Non-pigmented ciliary epithelial cell (primary cell): Measurements from ENCODE around the gene CAMK4.
"Not testable (repeated sequence)": the region's sequence is repeated elsewhere in the genome, so short reads cannot be mapped to it uniquely, and the experiment has no call there.

Experiments used
- DNase-seq: peaks from one replicate; pipeline ENCODE4 v3.0.0-alpha.2; 2010; ENCODE audit warnings: low read depth

CAMK4 gene

DNA sequence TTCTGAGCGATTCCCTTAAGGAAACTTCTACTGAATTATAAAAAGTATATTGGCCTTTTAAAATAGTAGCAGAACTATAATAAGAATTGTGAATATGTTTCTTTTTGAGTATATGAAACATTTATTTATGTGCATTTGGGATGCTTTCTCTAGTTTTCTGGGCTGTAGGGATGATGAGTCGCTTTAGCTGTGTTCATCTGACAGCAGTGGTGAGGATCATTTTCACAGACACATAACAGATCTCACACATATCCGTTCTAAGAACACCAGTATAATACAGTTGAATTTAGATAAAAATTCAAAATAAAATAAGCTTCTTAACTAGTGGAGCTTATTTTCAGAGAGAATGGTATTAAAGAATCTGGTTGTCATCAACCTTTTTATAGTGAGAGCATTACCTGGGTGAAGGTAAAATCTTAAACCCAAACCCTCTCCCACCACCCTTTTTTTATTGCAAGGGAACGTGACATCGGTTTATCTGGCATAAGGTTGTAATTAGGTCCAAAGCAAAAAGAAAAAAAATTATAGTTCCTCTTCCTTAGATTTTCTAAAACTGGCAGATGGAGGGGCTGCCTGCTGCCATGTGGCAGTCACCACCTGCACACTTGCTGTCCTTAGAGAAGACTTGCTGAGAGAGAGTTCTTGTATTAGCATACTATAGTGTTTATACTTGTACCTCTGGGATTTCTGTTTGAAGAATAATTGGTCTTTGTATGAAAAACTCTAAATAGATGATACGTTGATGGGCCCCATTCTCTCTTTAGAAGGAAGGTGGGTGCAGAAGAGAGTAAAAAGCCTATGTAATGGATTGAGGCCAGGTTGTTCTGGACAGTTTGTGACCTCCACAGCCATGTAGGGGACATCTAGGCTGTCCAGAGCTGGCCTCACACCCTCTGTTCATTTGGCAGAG, 86.8 kb downstream of the CAMK4 start:
- no peak for DNase-seq

- DNase-seq: no peak
These were observed 87.5 kb downstream of the CAMK4 start for GRCh38 chr5:111311666-111312065.

GRCh38 chr5:111313017-111313724, 89.0 kb downstream of the CAMK4 start:
- no peak for DNase-seq

GRCh38 chr5:111320953-111321352, 96.8 kb downstream of the CAMK4 start:
- no peak for DNase-seq

- no peak for DNase-seq
These were observed 97.2 kb downstream of the CAMK4 start for GRCh38 chr5:111321376-111321775.

DNA sequence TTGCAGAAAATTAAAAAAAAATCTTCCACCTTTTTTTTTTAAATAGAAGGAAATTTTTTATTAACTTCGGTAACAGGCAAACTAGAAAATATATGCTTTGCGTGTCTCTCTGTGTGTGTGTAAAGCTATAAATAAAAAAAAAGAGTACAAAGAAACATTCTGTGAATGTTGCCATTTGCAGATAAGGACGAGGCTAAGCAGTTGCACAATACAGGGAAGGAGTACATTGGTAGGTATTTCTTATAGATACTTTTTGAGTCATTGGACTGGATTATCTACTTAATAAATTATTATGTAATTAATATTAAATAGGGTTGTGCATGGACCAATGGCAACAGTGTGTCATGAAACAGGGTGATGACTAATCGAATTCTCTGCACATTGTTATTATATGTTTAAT, 102.4 kb downstream of the CAMK4 start:
- DNase-seq: no peak

DNA sequence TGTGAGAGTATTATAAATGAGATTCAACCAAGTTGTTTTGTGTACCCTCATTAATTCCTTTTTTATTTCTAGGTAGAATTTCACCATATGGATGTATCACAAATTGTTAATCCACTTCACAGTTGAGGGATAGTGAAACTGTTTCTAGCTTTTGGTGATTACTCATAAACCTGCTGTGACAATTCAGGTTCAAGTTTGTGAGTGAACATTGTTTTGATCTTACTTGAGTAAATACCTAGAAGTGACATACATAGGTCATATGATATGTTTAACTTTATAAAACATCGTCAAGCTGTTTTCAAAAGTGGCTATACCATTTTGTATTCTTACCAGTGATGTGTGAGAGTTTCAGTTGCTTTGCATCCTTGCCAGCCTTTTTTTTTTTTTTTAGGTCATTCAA, 112.9 kb downstream of the CAMK4 start:
- no peak for DNase-seq

DNA sequence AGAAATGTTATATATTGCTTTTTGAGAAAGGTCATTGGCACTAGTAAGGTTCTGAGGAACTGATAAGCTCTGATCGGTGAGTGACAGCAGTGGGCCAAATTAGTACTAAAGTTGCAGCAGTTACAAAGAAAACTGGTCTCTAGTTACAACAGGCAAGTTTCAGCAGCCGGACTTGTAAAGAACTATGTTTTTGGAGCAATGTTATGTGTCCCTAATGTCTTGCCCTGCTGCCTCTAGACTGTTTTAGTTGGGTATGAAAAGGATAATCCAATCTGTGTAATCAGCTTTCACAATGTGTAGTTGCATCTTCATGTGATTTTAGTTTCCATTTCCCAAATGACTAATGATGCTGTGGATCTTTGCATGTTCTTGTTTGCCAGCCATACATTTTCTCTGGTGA, 113.5 kb downstream of the CAMK4 start:
- no peak for DNase-seq

DNA sequence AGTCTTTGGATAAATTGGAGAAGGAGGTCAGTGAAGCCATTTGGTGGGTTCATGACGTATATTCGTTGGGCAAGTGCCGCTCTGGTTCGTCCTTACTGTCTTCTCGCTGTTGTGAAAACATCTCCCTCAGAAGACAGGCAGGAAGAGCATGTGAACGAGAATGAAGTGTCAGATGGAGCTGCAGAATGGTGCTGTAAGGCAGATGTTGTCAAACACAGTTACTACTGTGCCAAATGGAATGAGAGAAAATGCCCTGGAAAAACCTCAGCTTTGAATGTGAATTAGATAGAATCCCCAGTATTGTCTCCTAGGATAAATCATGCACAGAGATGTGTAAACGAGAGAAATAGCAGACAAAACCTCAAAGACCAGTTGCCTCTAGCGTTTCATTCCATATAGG, 121.5 kb downstream of the CAMK4 start:
- no peak for DNase-seq

- no peak for DNase-seq
These were observed 122.8 kb downstream of the CAMK4 start for GRCh38 chr5:111347021-111347420.

GRCh38 chr5:111348661-111349329, 124.6 kb downstream of the CAMK4 start:
- no peak for DNase-seq

GRCh38 chr5:111349429-111349828, 125.2 kb downstream of the CAMK4 start:
- DNase-seq: no peak

- DNase-seq: no peak
These were observed 128.9 kb downstream of the CAMK4 start for GRCh38 chr5:111353035-111353434.

DNA sequence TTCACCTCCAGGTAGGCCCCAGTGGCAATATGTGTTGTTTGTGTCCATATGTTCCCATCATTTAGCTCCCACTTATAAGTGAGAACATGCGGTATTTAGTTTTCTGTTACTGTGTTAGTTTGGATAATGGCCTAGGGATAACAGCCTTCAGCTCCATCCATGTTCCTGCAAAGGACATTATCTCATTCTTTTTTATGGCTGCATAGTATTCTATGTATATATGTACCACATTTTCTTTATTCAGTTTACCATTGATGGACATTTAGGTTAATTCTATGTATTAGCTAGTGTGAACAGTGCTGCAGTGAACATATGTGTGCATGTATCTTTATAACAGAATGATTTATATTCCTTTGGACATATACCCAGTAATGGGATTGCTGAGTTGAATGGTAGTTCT, 134.5 kb downstream of the CAMK4 start:
- not testable (repeated sequence) for DNase-seq

DNA sequence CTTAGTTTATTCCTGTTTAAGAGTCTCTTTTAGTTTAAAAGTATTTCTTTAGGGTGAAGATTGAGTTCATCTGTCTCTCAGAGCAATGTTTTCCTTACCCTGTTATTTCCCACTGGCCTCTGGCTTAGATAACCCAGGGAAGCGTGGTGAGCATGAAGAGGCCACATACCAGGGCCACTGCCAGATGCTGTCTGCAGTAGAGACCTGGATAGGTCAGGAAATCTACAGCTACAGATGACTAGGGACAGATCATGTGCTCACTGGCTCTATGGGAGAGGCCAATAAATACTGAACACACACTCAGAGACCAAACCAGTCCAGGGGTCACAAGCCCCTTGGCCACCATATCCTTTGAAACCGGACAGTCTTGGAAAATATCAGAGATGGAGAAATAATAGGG, 136.0 kb downstream of the CAMK4 start:
- no peak for DNase-seq

DNA sequence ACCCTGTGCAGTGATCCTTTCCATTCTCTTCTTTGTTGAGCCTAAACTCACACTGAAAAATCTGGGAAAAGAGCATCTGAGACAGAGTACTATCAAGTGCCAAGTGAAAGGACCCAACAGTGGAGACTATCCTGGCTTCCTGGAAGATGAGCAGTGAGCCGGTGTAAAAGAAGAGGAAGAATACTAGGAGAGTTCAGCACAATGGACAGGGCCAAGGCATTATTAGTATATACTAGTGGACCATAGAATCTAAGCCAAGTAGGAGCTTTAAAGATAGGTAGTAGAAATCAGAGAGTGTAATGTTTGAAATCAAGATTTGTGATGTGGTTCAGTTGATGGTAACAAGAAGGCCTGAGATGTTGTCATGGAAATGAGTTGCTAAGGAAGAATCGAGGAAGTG, 140.8 kb downstream of the CAMK4 start:
- DNase-seq: no peak

- no peak for DNase-seq
These were observed 142.2 kb downstream of the CAMK4 start for GRCh38 chr5:111366388-111366787.

DNA sequence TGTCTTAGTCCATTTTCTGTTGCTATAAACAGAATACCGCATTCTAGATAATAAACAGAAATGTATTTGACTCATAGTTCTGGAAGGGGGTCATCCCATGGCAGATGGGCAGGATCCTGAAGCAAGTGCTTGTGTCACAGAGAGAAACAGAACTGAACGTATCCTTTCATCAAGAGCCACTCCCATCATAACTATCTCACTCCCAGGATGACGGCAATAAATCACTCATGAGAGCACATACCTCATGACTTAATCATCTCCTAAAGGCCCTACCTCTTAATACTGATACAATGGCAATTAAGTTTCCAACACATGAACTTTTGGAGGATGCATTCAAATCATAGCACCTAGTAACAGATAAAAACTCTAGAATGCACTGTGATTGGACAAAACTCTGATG, 142.9 kb downstream of the CAMK4 start:
- no peak for DNase-seq

DNA sequence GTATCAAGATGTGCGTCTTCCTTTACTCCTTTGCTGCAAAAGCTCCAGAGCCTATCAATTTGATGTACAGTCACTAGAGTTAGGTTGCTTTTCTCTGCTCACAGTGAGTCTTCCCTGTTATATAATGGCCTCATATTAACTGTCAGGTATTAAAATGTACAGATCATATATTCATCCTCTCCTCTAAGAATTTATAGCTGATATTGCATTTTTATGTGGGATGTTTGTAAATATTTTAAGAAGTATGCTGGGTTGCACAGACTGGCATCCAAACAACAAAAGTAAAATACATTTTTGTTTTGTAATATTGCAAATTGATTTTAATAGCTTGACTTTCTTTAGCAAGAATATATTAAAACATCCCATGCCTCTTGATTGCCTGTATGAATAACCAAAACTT, 148.6 kb downstream of the CAMK4 start:
- no peak for DNase-seq

DNA sequence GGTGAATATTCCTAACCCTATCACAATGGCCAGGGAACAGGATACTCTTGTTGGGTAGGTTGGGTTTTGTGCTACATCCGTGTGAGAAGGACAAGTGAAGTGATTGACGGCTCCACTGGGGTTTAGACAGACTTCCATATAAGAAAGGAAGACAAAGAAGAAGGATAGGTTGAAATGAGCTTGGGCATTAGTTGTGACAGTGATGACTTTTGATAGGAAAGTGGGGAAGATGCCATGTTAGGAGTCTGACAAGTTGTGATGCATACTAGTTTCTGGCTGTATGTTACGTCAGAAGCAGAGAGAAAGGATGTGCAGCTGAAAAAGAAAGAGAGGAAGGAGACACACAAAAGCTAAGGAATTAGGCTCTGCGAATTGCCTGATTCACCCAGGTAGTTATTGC, 150.2 kb downstream of the CAMK4 start:
- DNase-seq: no peak

DNA sequence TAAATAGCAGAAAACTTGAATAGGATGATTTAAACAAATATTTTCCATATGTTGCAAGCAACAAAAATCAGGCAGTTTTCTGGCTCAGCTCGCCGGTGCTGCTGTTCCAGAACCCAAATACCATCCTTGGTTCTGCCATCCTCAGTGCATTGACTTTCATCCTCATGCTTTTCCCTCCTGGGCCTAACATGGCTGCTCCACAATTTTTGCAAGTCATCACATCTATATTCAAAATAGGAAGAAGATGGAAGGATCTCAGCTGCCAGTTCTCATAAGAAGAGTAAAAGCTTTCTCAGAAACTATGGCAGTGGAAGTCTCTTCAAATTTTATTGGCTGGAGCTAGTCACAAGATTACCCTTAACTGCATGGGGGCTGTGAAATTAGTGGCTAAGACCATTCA, 151.5 kb downstream of the CAMK4 start:
- DNase-seq: no peak

- no peak for DNase-seq
These were observed 153.1 kb downstream of the CAMK4 start for GRCh38 chr5:111377306-111377705.

DNA sequence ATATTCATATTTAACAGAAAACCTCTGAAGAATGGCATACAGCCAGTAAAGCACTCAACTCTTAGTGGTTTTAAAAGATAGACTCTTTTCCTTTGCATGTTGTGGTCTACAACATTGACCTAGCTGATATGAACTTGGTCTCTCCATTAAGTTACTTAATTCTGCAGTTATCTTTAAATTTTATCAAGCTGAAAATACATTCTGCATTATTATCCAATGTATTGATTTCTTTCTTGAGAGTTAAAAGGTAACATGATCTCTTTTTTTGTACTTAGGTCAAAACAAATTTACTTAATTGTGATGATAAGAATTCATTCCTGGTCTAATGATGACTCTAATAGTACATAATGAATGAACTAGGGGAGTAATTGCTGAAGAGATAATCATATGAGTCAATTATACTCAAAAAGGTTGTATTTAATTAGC, 155.2 kb downstream of the CAMK4 start:
- no peak for DNase-seq
